Measurements from ENCODE around the gene SLC4A2.
A peak's percentile ranks its signal among the peaks of the same experiment; 100 is the strongest.

Gene SLC4A2

GRCh38 chr7:151065516-151065915 lies 6.1 kb downstream of the SLC4A2 start:
- DNase-seq = no peak

- no peak for DNase-seq
Observed at GRCh38 chr7:151066273-151066974, 7.0 kb downstream of the SLC4A2 start.

- no peak for DNase-seq
Observed at GRCh38 chr7:151068069-151068773, 8.8 kb downstream of the SLC4A2 start.

- no peak for DNase-seq
Observed at GRCh38 chr7:151069841-151070573, 10.6 kb downstream of the SLC4A2 start.

- DNase-seq = no peak
Observed at GRCh38 chr7:151070574-151070960, 11.2 kb downstream of the SLC4A2 start.

GRCh38 chr7:151071032-151071866 lies 11.9 kb downstream of the SLC4A2 start:
- no peak for DNase-seq

- no peak for DNase-seq
Observed at GRCh38 chr7:151073990-151074389, 14.6 kb downstream of the SLC4A2 start.

- DNase-seq = no peak
Observed at GRCh38 chr7:151074817-151075661, 15.7 kb downstream of the SLC4A2 start.

- DNase-seq = no peak
Observed at GRCh38 chr7:151075662-151075971, 16.2 kb downstream of the SLC4A2 start.

GRCh38 chr7:151075978-151076426 lies 16.6 kb downstream of the SLC4A2 start:
- DNase-seq = no peak

GRCh38 chr7:151076863-151077704 lies 17.7 kb downstream of the SLC4A2 start:
- no peak for DNase-seq

GRCh38 chr7:151077705-151078232 lies 18.4 kb downstream of the SLC4A2 start:
- DNase-seq = no peak

GRCh38 chr7:151078233-151079040 lies 19.0 kb downstream of the SLC4A2 start:
- DNase-seq = no peak

- no peak for DNase-seq
Observed at GRCh38 chr7:151079199-151079910, 20.0 kb downstream of the SLC4A2 start.

- DNase-seq = no peak
Observed at GRCh38 chr7:151080067-151080521, 20.7 kb downstream of the SLC4A2 start.

- DNase-seq = peak; percentile 62 to 82 (median 74)
Observed at GRCh38 chr7:151080522-151081169, 21.3 kb downstream of the SLC4A2 start, which contains the start of gene FASTK. FASTK (minus strand) TSS chr7:151080809; CDS start chr7:151080766, 43 bp downstream.

GRCh38 chr7:151081170-151082101 lies 22.0 kb downstream of the SLC4A2 start:
- no peak for DNase-seq
